Endothelial cell of umbilical vein (primary cell): ENCODE data around the gene C19orf33. TPM values are rescaled to one million over a fixed set of nuclear protein-coding genes. Genes with fewer than 3 reads are reported as not detected.

Experiments used
- BruUV-seq: library from RNA; stranded (reverse); fragments of 400-500 nt; replicated peaks from 2 replicates; lab custom pipeline; 2021; lab: Mats Ljungman, UMichigan
- CTCF ChIA-PET: fragments of 300-600, 350-600 bp; sonication (Branson Sonifier 250); formaldehyde crosslinking; loops from one replicate; lab custom pipeline; 2021; ENCODE audit warnings: antibody characterized with exemption, inconsistent platforms; lab: Charles Lee
- POLR2A ChIA-PET: fragments of 300-600, 350-600 bp; sonication (Branson Sonifier 250); formaldehyde crosslinking; loops from one replicate; lab custom pipeline; 2021; ENCODE audit warnings: antibody characterized with exemption, inconsistent platforms; lab: Charles Lee
- DNase-seq: peaks from one replicate; pipeline ENCODE4 v3.0.0-alpha.2; 2011; ENCODE audit warnings: low read depth, low spot score
- FAIRE-seq: peaks from 2 replicates; lab custom pipeline; 2011; peaks lifted over from hg19 to GRCh38; lab: Jason Lieb, UNC
- H2AFZ ChIP-seq: 2 replicates; pipeline ENCODE4 v1.6.0; 2012; ENCODE audit warnings: low read depth, low read length, control low read depth, inconsistent platforms
- H3K27ac ChIP-seq: 2 replicates; pipeline ENCODE4 v1.5.1; 2011; ENCODE audit warnings: low read depth, mild to moderate bottlenecking, control low read depth, low read length, moderate library complexity; ENCODE audit not compliant: insufficient read depth
- H3K27me3 ChIP-seq, 2 experiments: 2 replicates each; pipeline versions ENCODE4 v1.6.0 to v1.6.1; 2011; ENCODE audit warnings: low read length in 2 of 2, mixed read lengths in 1 of 2; ENCODE audit not compliant: control insufficient read depth in 2 of 2, insufficient read depth in 2 of 2
- H3K36me3 ChIP-seq, 2 experiments: 2 replicates in 1 of 2; 3 replicates in 1 of 2; pipeline ENCODE4 v1.5.1; 2011; ENCODE audit warnings: low read length in 2 of 2, mild to moderate bottlenecking in 1 of 2, moderate library complexity in 1 of 2; ENCODE audit not compliant: control insufficient read depth in 2 of 2, insufficient read depth in 2 of 2; ENCODE audit errors: extremely low read depth in 1 of 2
- H3K4me1 ChIP-seq: 3 replicates; pipeline ENCODE4 v1.5.1; 2011; ENCODE audit warnings: mild to moderate bottlenecking, low read length; ENCODE audit not compliant: control insufficient read depth, insufficient read depth; ENCODE audit errors: extremely low read depth
- H3K4me2 ChIP-seq: 2 replicates; pipeline ENCODE4 v1.6.1; 2011; ENCODE audit warnings: low read length, control low read depth, mixed read lengths; ENCODE audit not compliant: insufficient read depth
- H3K4me3 ChIP-seq, 3 experiments: fragments of 200-600 bp in 1 of 3; sonication (generic), shearing (Covaris generic) in 1 of 3; replicated peaks in 1 of 3; 2 replicates each; pipeline ENCODE4 v1.5.1; 2011 to 2016; ENCODE audit warnings: control low read depth in 3 of 3, low read length in 3 of 3, mild to moderate bottlenecking in 2 of 3, inconsistent platforms in 1 of 3, low read depth in 1 of 3, moderate library complexity in 1 of 3; ENCODE audit not compliant: insufficient read depth in 1 of 3
- H3K79me2 ChIP-seq: 2 replicates; pipeline ENCODE4 v1.6.0; 2012; ENCODE audit warnings: low read length, inconsistent platforms; ENCODE audit not compliant: control insufficient read depth, insufficient read depth
- H3K9ac ChIP-seq: replicated peaks from 2 replicates; pipeline ENCODE3; 2011; ENCODE audit warnings: low read length, control low read depth; ENCODE audit not compliant: insufficient read depth; ENCODE audit errors: extremely low read depth
- H3K9me1 ChIP-seq: replicated peaks from 3 replicates; pipeline ENCODE4 v1.6.0; 2011; ENCODE audit warnings: mild to moderate bottlenecking, low read length; ENCODE audit not compliant: control insufficient read depth, insufficient read depth; ENCODE audit errors: extremely low read depth
- H3K9me3 ChIP-seq: replicated peaks from 2 replicates; pipeline ENCODE4 v1.5.1; 2012; ENCODE audit warnings: low read length, inconsistent platforms; ENCODE audit not compliant: control insufficient read depth, insufficient read depth
- H4K20me1 ChIP-seq: replicated peaks from 2 replicates; pipeline ENCODE3; 2011; ENCODE audit warnings: mild to moderate bottlenecking, low read length; ENCODE audit not compliant: control insufficient read depth, insufficient read depth; ENCODE audit errors: extremely low read depth
- CTCF ChIP-seq, 2 donors: IDR thresholded peaks; 1 replicate in 1 of 2; 2 replicates in 1 of 2; pipeline ENCODE4 v1.5.1; 2011; ENCODE audit warnings: low read length in 2 of 2, mild to moderate bottlenecking in 2 of 2, moderate library complexity in 2 of 2, control low read depth in 1 of 2, inconsistent platforms in 1 of 2, low read depth in 1 of 2; ENCODE audit not compliant: insufficient read depth in 1 of 2; ENCODE audit errors: extremely low read depth in 1 of 2
- EZH2 ChIP-seq: IDR thresholded peaks from 2 replicates; pipeline ENCODE4 v1.6.1; 2012; ENCODE audit warnings: borderline replicate concordance, low read depth, mild to moderate bottlenecking, moderate library complexity, low read length, inconsistent platforms; ENCODE audit not compliant: severe bottlenecking
- FOS ChIP-seq: IDR thresholded peaks from 2 replicates; pipeline ENCODE4 v1.6.1; 2011; ENCODE audit warnings: mild to moderate bottlenecking, low read length, moderate library complexity, borderline replicate concordance; ENCODE audit not compliant: insufficient read depth
- GATA2 ChIP-seq: IDR thresholded peaks from 2 replicates; pipeline ENCODE4 v1.7.0; 2011; ENCODE audit warnings: low read depth, mild to moderate bottlenecking, moderate library complexity, mixed read lengths, low read length; ENCODE audit not compliant: insufficient read length, insufficient read depth
- JUN ChIP-seq: IDR thresholded peaks from 2 replicates; pipeline ENCODE4 v1.6.1; 2011; ENCODE audit warnings: borderline replicate concordance, low read depth; ENCODE audit not compliant: insufficient read length, insufficient read depth
- MAX ChIP-seq: IDR thresholded peaks from 2 replicates; pipeline ENCODE4 v1.6.1; 2011; ENCODE audit not compliant: insufficient read depth, insufficient read length
- MYC ChIP-seq: IDR thresholded peaks from one replicate; pipeline ENCODE4 v1.6.1; 2011; ENCODE audit warnings: mild to moderate bottlenecking, low read depth, low read length
- POLR2A ChIP-seq: IDR thresholded peaks from 2 replicates; pipeline ENCODE4 v1.6.1; 2012; ENCODE audit warnings: low read depth, mild to moderate bottlenecking, control low read depth, low read length
- POLR2AphosphoS5 ChIP-seq: IDR thresholded peaks from 2 replicates; pipeline ENCODE4 v1.6.1; 2012; ENCODE audit warnings: low read depth, mild to moderate bottlenecking, control low read depth, low read length, moderate library complexity; ENCODE audit not compliant: insufficient read depth
- dilution Hi-C: fragments of 300-500 bp; cut with MboI; formaldehyde crosslinking; loops from one replicate; pipeline ENCODE4 v1.15.0; 2019; ENCODE audit warnings: low sequenced_read_pairs; ENCODE audit not compliant: extremely low pct_ligation_motif_present
- intact Hi-C: fragments of 100-400 bp; cut with micrococcal nuclease; formaldehyde crosslinking; loops from one replicate; pipeline ENCODE4 v1.10.0; 2022
- polyA plus RNA-seq, 4 experiments: library from polyadenylated mRNA; depleted of rRNA in 3 of 4; stranded (reverse) in 3 of 4; unstranded in 1 of 4; fragments of >200 nt; gene quantifications; 2 replicates each; pipeline versions ENCODE4 v1.2.1 to v1.2.3, GENCODE V29; 2011 to 2012; ENCODE audit warnings: missing spikeins in 1 of 4
- total RNA-seq: library from RNA; stranded (reverse); gene quantifications from 2 replicates; pipeline ENCODE4 v1.2.3, GENCODE V29; 2021

C19orf33 gene
- total and polyA plus RNA-seq, 2 donors (not counting 3 experiments of a cell fraction or from before 2014, with no cell fraction given) = 4.3 to 34.1 TPM

- Histone ChIP-seq H3K9me1 (no peaks in the 10 kb centered on the region), H2AFZ (no peak overlapping the region), H3K27me3 (no peaks in the 10 kb centered on the region), H4K20me1 (no peaks in the 10 kb centered on the region), H3K9ac (no peak overlapping the region), H3K4me1 (no peaks in the 10 kb centered on the region), H3K4me2 (no peak overlapping the region), H3K9me3 (no peaks in the 10 kb centered on the region), H3K79me2 (no peaks in the 10 kb centered on the region), H3K27ac (no peak overlapping the region), H3K4me3 (no peak overlapping the region), H3K36me3 (no peaks in the 10 kb centered on the region)
- FAIRE-seq (no peak), DNase-seq (no peak)
- ChIA-PET POLR2A (no interaction called here), CTCF (interaction anchor here (1.2 to 2.0 kb wide), 3 partner anchors 13 to 54 kb away, joined by 4 to 7 read pairs (median 4); no protein-coding TSS in a partner anchor)
- BruUV-seq = no TSS peak
- TF ChIP-seq GATA2 (no peak), CTCF (IDR thresholded peaks at IDR 0.05; ENCODE audit: extremely low read depth in 1 of 2, insufficient read depth in 1 of 2, low read depth in 1 of 2, low read length in 2 of 2) (no peak), MAX (no peak), MYC (no peak), FOS (no peak), EZH2 (no peak), POLR2A (no peak), POLR2AphosphoS5 (no peak), JUN (no peak)
- intact Hi-C loops = no loop called here
- dilution Hi-C loops = no loop called here
These were observed 14.1 kb upstream of the C19orf33 start for GRCh38 chr19:38289955-38290354.
